NCI-H1105 (cell line): ENCODE measurements around the gene FBN2.

Experiments used
- DNase-seq: peaks from one replicate; lab custom pipeline; 2025; lab: John Stamatoyannopoulos, UW

The FBN2 gene

DNA sequence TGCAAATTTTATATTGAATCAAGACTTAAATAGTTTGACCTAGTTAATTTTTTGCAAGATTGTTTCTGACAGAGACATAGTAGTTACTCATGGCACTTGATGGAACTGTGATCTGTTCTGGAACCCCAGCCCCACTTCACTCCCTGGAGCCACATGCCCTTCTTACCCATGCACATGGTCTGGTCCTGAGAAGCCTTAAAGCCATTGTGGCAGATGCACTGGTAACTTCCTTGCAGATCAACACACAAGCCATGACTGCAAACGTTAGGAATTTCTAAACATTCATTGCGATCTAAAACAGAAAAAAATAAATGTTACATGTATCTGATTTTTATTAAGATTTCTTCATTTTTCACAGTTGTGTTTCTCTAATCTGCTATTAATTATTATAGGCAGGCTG is 233.3 kb downstream of the FBN2 start:
- no peak for DNase-seq

DNA sequence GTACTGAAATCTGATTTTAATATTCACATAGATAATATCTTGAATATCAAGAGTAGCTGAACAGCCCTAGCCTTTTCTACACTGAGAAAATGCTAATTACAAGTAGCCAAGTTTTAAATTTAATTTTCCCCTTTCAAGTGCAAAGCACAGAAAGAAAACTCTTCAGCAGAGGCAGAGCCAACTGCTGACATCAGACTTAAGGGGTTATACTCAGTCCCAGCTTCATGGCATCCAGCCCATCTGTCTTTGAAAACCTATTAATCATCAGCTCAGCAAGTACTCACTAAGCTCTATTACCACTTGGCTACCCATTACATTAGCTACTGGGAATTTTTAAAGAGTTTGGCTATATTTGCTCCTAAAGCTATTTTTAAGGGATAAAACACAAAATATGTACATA is 234.0 kb downstream of the FBN2 start:
- no peak for DNase-seq

DNA sequence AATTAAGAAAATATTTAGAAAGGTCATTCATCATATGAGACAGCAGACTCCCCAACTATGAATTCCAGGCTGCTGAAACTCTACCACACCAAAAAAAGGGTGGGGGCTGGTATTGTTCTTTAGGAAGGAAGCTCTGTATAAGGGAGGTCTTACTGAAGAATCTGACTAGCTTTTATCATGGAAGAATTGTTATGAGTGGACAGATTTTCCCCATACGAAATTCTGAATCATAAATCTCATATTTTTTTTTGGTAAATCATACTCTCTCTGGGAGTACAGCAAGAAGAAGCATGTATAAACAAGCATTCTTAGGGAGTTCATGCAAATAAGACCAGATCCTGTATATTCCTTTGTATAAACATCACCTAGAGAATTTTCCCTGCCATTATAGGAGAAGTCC is 234.5 kb downstream of the FBN2 start:
- no peak for DNase-seq

GRCh38 chr5:128300181-128300580 is 237.9 kb downstream of the FBN2 start:
- DNase-seq, result no peak

GRCh38 chr5:128290152-128290858 is 247.7 kb downstream of the FBN2 start:
- no peak for DNase-seq

DNA sequence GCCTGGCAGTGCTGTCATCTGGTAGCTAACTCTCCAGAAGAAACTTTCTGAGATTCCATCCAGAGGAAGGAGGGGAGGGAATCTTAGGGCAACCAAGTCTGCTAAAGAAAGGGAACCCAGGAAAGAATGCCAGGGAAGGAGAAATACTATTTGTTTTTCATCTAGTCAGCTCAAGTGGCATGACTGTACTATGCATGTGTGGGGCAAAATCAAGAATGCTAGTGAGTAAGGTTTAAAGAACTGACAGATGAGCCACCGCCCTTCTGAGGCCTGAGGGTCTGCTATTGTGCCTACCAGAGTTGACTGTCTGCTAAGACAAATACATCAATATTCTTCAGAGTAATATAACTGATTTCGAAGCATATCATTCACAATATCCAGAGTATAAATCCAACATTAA is 250.3 kb downstream of the FBN2 start:
- DNase-seq, result no peak

DNA sequence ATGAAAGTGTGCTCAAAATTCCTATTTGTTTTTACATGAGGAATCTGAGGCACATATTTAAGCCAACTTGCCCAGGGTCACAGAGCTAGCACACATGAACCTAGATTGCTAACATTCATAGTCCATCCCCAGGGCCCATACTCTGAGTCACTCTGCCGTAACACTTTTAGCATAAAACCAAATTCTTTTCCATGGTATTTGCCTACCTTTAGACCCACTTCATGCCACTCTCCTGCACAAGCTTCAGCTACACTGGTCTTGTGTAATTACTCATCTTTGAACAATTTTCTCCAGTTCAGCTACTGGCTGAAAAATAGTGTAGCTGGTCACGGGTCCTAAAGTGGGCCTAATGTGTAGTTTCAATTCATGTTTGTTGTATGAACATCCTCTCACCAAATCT is 253.8 kb downstream of the FBN2 start:
- no peak for DNase-seq

- no peak for DNase-seq
Measured at GRCh38 chr5:128279345-128279744, 258.7 kb downstream of the FBN2 start.

GRCh38 chr5:128276537-128277216 is 261.4 kb downstream of the FBN2 start:
- DNase-seq, result no peak

DNA sequence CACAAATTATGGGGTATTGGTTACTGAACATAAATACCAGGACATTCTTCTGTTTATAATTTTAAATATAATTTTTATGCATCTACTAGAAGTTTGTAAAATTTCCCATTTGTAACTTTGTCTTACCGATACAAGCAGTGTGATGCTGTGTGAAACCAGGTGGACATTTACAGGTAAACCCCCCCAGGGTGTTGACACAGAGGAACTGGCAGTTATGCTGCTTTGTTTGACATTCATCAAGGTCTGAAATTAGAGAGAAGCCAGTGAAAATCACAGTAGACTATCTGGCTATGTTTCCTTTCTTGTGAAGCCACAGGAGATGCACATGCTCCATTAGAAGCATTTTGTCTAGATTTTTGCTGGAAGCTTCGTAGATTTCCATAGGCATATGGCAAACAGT is 263.6 kb downstream of the FBN2 start:
- no peak for DNase-seq

DNA sequence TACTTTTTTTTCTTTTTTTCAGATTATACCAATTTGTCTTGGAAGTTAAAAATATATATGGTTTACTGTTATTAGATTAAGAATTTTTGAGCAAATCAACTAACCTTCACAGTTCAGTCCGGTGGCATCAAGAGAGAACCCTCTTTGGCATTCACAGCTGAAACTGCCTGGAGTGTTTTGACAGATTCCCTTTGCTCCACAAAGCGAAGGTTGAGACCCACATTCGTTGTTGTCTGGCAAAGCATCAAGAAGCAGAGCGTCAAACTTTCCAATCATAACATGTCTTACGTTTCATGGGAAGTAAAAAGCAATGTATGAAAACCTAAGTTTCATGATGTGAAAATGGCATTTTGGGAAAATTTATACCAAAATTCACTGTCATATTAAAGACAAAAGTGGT is 264.3 kb downstream of the FBN2 start:
- no peak for DNase-seq

DNA sequence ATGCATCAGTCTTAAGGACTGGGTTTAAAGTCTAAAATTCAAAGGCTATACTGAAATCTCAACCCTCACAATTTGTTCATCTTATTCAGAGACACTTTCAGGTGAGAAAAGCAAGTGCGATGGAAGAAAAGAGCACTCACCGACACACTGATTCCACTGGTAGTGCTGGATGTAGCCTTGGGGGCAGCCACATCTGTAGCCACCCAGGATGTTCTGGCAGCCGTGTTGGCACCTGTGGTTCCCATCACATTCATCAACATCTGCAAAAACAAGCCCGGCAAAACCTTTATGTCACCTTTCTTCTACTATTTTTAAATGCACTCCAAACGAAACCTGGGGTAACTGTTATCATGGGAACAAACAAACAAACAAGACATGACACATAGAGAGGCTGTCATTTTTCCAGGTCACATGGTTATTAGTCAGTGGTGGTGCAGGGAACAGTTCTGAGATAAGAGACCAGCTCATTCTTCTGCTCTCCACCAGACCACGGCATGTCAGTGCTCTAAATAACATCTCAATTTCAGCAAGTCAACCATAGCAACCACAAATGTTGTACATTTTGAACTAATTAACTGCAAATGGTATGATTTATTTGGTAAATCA is 266.1 kb downstream of the FBN2 start:
- DNase-seq, result no peak

DNA sequence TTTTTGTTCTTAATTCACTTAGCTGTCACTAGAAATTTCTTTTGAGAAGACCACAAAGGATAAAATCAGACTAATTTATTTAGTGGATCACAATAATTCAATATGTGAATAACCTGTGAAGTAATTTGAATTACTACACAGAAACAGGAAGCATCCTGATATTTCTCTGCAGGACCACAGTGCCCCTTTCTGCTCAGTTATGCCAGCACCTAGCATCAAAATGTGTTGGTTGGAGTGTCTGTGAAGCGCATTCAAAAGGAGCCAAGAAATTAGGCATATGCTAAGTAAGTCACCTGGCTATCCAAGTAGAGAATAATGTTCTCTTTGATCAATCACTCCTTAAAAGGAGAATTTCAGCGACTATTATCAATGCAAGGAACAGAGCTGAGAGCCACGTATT is 267.0 kb downstream of the FBN2 start:
- DNase-seq, result no peak

GRCh38 chr5:128264564-128265360 is 273.3 kb downstream of the FBN2 start:
- no peak for DNase-seq

GRCh38 chr5:128263357-128263756 is 274.7 kb downstream of the FBN2 start:
- no peak for DNase-seq

GRCh38 chr5:128262911-128263310 is 275.1 kb downstream of the FBN2 start:
- no peak for DNase-seq

- no peak for DNase-seq
Measured at GRCh38 chr5:128259607-128260021, 278.4 kb downstream of the FBN2 start.

DNA sequence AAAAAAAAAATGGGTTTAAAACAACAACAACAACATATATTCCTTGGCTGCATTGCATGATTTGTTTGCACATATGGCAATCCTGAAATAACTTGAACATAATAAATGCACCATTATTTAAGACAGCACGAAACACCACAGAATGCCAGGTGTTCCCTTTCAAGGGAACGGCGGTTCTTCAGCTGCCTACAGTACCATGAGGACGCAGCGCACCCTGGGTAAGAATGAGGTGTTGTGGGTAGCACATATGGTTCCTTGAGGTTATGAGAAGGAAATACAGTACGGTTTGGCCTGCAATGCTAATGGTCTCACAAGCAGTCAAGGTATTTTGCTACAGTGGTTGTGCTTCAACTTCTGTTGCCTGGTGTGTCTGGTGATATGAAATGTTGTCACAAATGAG is 279.7 kb downstream of the FBN2 start:
- DNase-seq, result no peak

DNA sequence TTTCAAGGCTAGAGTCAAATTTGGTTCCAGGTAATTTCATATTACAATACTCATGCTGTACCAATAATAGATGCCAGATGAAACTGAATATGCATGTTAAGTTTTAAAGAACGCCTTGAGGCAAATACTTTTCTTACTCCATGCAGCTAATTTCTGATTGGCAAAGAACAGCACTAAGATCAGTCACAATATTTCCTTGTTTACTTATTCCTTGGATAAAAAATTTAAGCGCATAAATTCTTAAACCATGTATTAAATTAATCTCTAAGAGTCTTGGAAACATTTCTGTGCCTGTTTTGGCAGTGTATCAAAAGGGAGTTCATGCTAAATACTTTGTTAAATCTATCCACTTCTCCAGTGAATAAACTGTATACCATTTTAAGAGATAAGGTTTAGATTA is 281.0 kb downstream of the FBN2 start:
- no peak for DNase-seq

DNA sequence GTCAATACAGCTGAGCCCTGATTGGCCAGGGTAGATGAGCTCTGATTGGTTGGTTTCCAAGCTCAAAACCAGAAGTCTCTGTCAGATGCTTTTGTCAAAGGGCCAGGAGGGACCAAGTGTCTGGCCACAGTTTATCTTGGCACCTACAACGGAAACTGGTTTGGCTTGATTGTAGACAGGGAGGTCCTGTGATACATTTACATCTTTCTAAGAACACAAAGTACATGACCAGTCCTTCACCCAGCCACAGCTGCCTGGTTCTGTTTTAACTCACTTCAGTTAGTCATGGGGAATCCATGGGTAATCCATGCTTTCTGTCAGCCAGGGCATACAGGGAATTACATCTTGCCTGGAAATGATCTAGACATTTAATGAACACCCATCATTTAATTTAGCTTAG is 283.3 kb downstream of the FBN2 start:
- DNase-seq, result no peak

DNA sequence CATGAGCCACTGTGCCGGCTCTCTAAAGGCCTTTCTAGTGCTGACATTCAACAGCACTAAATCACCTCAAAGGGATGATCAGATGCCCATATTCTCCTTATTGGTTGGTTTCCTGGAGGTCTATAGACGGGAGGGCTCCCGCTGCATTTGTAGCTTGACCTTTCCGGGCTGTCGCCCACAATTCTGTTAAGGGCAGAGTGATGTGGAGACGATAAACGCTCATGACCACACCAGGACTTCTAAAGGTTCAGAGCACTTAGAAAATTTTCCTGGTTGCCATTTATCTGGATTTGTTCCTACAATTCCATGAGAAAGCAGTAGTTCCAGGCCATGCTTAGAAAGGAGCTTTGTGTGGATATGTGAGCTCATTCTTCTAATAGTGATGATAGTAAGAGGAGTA is 284.2 kb downstream of the FBN2 start:
- no peak for DNase-seq

DNA sequence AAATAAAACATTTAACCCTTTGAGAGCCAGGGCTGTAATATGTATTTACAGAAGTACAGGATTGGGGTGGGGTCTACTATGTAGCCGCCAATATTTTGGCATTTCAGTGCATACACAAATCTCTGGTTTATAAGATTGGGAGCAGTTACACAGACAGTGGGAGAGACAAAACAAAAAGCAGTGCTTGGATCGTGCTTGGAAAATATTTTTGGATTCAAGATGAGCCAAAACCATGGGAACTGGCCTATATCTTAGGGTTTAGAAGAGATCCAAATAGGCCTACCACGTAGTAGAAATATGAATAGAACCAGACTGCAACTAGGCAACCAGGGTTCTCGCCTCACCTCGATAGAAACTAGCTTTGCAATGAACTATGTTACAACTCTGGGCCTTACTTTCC is 284.9 kb downstream of the FBN2 start:
- no peak for DNase-seq

DNA sequence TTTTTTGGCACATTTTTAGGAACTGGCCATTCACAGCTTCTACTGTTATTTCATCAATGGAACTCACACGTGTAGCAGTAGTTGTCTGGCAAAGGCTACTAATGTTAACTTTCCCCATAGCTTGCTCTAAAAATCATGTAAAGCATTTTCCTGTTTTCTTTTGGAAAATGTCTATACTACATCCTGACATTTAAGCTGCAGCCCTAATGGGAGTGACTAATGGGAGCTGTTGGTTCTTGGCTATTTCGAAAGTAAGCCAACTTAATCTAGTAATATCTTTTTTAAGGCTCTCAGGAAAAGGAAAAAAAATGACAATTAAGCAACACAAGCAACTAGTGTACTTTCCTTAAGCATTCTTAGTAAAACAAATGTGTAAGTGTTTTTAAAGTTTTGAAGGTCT is 285.3 kb downstream of the FBN2 start:
- no peak for DNase-seq
